GM21619 (cell line): ENCODE results near the gene RAB3D.
"Not testable (repeated sequence)": the region's sequence is repeated elsewhere in the genome, so short reads cannot be mapped to it uniquely, and the experiment has no call there.

ENCODE experiments used
- ATAC-seq: cut with Tn5 transposase; IDR thresholded peaks from one replicate; pipeline ENCODE4 v1.9.1; 2021; ENCODE audit not compliant: unreplicated experiment

RAB3D gene

DNA sequence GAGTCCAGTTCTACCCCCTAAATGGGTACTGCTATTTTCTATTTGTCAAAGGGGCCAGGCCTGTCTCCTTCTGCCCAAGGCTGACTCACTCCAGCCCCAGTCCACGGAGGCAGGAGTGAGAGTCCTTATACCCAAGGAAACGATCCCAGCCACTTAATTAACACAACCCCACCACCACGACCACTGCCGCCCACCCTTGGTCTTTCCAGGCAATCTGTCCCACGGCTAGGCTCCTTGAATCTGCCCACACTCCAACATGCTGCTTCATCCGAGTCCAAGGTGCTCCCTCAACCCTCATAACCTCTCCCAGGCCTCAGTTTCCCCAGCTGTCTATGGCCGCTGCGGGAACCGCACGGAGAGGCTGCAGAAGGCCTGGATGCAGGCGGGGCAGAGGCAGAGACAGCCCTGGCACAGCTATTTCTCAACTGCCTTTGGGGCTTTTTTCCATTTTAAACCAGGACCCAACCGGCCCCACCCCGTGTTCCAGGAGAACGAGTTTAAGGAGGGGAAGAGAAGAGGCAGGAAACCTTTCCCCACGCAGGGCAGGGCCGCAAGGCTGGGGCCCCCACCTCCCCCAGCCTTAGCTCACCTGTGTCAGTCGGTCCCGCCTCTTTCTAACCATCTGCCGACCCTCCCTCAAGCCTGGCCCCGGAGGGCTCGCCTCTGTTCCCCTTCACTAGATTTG is 746 bp downstream of the RAB3D start:
- ATAC-seq: no peak

DNA sequence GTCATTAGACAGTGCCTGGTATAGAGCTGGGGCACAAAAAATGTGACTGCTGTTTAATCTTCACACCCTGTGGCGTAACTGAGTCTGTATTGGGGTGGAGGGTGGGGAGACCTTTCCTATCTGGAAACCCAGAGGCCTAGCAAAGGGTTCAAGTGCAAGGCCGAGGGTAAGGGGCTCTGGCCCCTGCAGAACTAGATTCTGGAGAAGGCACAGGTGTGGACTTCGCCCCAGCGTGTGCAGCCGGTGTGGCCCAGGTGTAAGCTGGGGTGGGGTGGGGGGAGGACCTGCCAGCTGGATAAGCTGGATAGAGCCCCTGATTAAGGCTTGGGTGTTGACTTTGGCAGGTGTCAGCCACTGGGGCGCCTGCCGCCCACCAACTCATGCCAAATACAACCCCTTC is 1.3 kb downstream of the RAB3D start:
- no peak for ATAC-seq

DNA sequence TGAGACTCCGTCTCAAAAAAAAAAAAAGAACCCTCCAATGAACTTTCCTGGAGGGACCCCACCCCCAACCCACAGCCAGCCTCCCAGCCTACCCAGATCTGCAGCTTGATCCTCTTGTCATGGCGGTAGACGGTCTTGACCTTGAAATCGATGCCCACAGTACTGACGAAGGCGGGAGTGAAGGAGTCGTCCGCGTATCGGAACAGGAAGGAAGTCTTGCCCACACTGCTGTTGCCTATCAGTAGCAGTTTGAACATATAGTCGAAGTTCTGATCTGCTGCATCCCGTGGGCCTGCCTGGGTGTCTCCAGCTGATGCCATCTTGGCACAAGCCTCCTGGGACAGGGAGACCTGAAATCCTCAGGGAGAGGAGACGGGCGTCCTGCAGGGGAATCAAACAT is 2.4 kb downstream of the RAB3D start:
- ATAC-seq: no peak

DNA sequence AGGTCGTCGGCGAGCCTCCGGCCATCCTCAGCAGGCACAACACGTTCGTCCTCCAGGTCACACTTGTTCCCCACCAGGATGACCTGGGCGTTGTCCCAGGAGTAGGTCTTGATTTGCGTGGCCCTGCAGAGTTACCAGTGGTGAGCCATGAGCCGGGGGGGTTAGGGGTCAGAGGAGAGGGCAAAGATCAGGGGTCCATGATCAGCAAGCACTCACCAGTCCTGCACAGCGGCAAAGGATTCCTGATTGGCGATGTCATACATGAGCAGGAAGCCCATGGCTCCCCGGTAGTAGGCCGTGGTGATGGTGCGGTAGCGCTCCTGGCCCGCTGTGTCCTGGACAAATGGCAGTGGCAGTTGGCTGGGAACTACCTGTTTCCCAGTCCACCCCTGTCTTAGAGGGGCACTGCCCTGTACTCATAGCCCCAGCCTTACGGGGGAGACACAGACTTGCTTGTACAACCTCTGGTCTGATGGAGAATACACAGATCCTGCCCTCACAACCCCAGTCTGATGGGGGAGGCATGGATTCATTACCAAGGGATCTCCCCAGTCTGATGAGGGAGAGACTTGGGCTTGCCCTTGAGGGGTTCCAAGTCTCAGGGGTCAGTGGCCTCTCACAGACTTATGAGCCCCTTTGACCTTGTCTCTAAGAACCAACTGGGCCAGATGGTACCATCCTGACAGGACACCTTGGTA is 3.9 kb downstream of the RAB3D start:
- ATAC-seq: no peak

DNA sequence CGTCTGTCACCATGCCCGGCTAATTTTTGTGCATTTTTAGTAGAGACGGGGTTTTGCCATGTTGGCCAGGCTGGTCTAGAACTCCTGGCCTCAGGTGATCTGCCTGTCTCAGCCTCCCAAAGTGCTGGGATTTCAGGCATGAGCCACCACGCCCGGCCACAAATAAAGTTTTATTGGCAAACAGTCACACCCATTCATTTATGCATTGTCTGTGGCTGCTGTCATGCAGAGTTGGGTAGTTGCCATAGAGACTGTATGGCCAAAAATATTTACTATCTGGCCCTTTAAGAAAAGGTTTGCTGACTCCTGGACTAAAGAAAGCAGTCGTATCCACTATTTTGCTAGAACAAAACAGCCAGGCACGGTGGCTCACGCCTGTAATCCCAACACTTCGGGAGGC is 5.6 kb downstream of the RAB3D start:
- not testable (repeated sequence) for ATAC-seq

DNA sequence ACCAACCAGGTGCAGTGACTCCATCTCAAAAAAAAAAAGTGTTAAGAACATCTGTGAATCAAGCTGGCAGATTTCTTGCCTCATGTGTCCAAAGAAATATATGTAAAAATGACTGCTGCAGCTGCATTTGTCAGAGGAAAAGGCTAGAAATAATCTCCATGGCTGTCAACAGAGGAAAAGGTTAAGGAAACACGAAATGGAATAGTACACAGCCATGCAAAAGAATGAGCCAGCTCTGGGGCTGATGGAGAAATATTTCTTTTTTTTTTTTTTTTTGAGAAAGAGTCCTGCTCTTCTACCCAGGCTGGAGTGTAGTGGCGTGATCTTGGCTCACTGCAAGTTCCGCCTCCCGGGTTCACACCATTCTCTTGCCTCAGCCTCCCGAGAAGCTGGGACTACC is 6.6 kb downstream of the RAB3D start:
- no peak for ATAC-seq

DNA sequence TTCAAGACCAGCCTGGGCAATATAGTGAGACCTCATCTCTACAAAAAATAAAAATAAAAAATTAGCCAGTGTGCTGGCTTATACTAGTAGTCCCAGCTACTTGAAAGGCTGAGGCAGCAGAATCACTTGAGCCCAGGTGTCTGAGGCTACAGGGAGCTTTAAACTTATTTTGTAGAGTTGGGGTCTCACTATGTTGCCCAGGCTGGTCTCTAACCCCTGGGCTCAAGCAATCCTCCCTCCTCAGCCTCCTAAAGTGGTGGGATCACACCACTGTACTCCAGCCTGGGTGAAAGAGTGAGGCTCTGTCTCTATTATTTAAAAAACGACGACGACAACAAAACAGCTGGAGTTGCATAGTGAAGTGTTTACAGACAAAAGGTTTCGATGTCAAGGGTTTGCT is 8.0 kb downstream of the RAB3D start:
- no peak for ATAC-seq

DNA sequence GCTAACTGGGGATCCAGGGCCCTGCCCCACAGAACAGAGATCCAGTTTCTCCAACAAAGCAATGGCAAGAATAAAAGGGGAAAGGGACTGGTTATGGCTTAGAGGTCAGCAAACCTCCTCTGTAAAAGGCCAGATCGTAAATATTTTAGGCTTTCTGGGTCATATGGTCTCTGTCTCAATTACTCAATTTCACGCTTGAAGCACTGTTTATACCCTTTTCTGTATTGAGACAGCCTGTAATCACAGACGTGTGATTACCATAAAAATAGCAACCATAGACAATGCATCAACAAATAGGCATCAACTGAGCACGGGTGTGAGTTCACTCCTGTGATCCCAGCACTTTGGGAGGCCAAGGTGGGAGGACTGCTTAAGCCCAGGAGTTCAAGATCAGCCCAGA is 9.3 kb downstream of the RAB3D start:
- ATAC-seq: no peak

DNA sequence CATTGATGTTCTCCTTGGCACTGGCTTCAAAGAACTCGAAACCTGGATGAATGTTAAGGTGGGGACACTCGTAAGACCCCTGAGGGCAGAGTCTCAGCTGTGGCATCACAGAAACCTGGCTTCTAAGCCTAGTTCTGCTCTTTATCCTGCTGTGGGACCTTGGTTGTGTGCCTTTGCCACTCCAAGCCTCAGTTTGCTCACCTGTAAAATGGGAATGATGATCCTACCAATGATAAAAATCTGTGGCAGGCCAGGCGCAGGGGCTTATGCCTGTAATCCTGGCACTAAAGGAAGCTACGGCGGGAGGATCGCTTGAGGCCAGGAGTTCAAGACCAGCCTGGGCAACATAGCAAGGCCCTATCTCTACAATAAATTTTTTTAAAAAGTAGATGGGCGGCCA is 13.9 kb downstream of the RAB3D start:
- ATAC-seq: no peak

DNA sequence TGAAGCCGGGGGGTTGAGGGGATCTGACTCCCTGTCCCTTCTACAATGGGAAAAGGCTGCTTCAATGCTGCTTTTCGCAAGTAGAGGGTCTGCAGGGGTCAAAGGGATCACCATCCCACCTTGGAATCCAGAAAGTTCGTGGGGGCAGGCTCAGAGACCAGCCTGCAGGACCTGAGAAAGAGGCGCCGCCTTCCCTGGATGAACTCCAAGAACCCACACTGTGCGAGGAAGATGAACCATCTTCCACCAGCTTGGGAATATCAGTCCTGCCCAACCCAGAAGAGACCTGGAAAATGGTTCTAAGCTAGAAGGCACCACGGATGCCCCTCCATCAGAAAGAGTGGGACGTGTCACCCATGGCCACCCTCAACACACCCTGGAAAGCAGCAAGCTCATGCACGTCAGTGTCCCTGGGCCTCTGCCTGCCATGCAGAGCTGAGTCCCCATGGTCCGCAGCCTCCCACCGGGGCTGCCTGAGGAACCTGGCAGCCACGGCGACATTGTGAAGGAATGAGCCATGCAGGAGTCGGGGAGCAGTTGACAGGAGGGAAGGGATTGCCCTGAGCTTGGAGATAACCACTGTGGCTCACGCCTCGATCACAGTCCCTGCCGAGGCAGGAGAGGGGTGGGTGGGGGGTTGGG is 14.6 kb downstream of the RAB3D start:
- ATAC-seq: no peak

DNA sequence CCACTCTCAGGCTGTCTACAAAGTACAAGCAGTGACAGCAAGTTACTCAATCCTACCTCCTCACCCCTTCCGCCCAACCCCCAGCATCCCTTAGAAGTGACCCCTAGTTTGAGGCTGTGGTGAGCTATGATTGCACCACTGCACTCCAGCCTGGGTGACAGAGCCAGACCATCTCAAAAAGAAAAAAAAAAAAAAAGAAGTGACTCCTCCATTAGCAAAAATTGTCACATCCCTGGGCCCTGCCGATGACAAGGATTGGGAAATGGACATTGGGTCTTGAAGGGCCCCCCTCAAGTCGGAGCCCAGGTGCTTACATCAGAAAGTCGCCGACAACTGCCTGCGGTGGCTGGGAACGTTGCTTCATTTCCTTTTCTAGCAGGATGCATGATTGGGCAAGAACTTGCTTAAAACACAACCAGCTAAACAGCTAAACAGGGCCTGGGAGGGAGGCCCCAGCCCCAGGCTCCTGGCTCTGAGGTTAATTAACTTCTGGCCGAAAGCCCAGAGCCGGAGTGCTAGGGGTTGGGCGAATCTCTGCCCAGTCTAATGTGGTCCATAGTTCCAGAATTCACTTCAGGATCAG is 15.3 kb downstream of the RAB3D start:
- peak; percentile 62 for ATAC-seq

DNA sequence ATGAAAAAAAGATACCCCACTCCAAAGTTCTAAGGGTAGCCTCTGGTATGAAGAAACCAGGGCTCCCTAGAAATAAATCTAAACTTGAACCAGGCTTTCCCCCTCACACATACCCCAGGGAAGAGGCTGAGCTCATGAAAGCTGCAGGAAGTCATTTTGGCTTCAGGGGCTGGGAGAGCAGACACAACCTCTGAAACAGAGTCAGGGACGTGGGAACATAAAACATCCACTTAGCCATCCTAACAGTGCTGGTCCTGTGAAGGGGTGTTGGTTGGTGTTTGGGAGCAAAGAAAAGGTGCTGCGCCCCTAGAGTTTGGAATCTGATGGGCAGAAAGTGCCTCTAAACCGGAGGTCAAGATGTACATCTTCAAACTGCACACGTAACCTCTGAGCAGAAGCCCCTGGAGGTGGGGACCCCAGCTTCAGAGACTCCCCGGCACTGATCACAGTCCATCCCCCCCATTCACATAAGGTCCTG is 15.8 kb downstream of the RAB3D start:
- no peak for ATAC-seq

DNA sequence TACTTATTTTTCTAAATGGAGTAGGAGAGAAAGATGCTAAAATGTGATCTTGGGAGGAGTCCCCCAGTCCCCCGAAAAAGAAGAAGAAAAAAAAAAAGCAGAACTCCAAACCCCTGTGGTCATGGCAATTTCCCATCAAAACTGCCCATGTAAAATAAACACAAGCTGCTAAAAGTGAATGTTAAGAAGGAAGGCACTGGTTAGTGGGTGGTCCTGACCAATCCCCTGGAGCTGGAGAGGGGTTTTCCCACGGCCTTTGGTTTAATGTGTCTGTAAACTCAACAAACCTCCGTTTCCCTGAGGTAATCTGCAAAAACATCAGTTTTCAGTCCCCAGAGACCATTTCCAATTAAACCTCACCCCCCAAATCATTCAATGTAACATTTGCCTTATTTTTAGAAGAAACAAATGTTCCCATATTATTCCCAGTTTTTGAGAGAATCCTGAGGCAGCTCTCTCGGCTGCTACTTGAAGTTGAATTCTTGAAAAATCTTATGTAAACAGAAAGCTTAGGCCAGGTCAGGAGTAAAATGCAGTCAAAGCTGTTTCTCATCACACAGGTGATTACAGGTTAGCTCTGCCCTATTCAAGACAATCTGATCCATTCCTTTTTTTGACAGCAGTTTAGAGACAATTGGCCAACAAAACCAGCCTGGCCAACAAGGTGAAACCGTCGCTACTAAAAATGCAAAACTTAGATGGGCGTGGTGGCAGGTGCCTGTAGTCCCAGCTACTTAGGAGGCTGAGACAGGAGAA is 17.0 kb downstream of the RAB3D start:
- no peak for ATAC-seq

DNA sequence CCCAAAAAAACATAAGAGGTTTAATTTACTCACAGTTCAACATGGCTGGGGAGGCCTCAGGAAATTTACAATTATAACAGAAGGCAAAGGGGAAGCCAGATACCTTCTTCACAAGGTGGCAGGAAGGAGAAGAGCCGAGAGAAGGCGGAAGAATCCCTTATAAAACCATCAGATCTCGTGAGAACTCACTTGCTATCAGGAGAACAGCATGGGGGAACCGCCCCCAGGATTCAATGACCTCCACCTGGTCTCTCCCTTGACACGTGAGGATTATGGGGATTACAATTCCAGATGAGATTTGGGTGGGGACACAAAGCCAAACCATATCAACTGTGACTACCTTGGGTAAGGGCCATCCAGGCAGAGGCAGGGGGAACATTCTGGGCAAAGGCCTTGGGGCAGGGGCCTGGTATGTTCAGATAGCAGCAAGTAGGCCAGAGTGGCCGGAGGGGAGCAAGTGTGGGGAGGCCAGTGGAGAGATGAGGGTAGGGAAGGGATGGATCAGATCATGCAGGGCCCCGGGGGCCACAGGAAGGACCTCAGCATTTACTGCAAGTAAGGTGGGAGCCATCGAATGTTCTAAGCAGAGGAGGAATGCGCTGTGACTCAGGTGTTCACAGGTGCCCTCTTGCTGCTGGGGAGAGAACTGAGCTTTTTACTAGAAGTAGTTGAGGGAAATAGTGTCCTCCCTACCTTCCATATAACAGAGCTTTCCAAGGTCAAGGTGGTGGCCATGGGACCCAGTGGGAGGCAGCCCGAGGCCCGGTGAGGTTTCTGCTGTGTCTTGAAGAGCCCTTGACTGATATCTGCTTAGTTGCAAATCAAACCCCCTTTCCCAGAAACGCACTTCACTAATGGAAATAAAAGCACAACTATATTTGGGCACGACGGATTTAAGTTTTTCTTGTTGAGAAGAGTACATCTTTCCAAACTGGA is 18.0 kb downstream of the RAB3D start:
- no peak for ATAC-seq

DNA sequence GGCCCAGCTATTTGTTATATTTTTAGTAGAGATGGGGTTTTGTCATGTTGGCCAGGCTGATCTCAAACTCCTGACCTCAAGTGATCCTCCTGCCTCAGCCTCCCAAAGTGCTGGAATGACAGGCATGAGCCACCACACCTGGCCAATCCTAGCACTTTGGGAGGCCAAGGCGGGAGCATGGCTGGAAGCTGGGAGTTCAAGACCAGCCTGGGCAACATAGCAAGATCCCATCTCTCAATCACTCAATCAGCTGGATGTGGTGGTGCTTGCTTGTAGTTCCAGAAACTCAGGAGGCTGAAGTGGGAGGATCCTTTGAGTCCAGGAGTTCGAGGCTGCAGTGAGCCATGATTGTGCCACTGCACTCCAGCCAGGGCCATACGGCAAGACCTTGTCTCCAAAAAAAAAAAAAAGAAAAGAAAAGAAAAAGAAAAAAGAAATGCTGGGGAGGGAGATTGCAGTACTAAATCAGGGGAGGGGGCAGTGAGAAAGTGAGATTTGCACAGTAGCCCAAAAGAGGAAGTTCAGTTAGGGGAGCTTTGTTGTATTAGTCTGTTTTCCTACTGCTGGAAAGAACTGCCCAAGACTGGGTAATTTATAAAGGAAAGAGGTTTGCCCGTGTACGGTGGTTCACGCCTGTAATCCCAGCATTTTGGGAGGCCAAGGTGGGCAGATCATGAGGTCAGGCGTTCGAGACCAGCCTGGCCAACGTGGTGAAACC is 19.0 kb downstream of the RAB3D start:
- not testable (repeated sequence) for ATAC-seq

DNA sequence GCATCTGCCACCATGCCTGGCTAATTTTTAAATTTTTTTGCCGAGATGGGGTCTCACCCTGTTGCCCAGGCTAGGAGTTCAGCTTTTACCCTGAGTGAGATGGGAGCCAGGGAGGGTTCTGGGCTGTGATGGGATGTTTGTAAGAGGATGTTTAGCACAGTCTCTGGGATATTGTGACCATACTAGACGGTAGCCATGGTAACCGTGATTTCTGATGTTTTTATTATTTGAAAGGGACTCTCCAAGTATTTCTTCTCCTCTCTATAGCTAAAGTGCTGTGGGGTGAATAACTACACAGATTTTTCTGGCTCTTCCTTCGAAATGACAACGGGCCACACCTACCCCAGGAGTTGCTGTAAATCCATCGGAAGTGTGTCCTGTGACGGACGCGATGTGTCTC is 33.1 kb downstream of the RAB3D start:
- no peak for ATAC-seq

DNA sequence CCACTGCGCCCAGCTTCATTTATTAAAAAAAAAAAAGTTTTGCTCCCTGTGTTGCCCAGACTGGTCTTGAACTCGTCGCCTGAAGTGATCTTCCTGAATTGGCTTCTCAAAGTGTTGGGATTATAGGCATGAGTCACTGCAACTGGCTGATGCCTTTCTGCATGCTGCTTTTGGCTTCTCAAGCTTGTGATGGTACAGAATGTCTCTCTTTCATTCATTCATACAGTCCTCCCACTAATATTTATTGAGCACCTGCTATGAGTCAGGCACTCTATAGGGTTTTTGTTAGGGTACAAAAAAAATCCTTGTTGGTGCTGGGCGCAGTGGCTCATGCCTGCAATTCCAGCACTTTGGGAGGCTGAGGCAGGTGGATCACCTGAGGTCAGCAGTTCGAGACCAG is 34.5 kb downstream of the RAB3D start:
- no peak for ATAC-seq

DNA sequence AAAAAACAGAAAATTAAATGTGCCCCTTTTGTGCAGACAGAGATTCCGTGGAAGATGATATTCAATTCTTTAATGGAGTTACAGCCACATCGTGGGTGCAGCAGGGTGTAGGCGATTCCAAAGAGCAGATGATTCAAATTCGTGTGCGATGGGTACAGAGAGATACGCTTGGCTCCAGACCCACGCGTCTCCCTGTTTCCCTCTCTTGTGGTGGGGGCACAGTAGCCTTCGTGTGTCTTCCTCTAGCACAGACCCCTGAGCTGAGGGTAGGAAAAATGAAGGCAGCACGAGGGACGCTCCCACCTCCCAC is 38.7 kb downstream of the RAB3D start:
- no peak for ATAC-seq

DNA sequence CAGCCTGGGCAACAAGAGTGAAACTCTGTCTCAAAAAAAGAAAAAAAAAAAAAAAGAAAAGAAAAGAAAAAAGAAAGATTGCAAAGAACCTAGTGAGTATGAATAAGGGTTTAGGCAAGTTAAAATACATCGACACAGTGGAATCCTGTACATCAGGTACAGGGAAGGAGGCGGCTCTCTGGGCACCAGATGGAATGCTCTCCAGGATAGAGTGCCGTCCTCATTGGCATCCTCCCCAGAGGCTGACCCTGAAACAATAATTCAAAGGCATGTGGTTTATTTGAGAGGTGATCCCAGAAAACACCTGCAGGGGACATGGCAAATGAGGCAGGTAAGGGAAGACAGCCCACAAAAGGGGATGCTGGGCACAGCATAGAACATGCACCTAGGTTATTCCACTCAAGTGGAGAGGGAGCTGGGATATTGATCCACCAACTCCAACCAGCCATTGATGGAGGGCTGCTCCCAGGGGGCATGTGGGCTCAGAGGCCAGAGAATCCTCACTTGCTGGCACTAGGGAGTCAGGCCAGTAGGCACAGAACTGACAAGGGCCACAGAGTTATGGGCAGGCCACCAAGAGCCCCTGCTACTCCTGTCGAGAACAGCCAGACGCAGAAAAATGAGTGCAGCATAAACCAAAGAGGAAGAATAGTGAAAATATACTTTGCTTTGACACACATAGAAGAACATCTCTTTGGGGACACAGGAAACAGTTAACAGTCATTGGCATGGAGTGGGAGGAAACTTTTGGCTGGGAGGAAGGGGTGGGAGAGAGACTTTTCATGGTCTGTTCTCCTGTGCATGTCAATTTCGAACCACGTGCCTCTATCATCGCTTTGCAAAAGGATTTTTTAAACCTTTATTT is 39.3 kb downstream of the RAB3D start:
- no peak for ATAC-seq
